Stimulated activated CD4-positive, alpha-beta T cell treated with anti-CD3 and anti-CD28 coated beads, TNF-alpha, amount 100 ng/mL, for 4 hours (primary cell): ENCODE results near the gene RET.

ENCODE experiments used
- DNase-seq, 3 experiments: peaks; one replicate each; pipeline ENCODE4 v3.0.0-alpha.2; 2020; ENCODE audit warnings: low read depth in 3 of 3

RET gene

DNA sequence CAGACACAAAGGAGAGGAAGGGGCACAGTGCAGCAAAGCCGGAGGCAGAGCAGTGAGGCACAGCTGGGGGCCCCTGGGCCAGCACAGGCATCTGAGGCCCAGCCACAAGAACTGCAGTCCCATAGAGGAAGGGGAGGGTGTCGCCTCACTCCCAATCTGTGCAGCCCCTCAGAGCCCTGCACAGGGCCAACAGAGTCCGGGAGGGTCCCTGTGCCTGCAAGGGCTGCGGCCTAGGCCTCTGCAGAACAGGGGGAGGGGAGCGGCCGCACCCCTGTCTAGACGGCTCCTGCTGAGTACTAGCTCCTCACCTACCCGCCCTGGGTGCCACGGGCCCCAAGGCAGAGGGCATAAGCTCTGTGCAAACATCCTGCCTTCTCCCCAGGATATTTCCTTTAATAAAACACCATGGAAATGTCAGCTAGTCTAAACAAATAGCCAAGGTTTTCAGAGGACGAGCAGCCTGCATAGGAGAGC lies 32.4 kb upstream of the RET start:
- DNase-seq: no peak

DNA sequence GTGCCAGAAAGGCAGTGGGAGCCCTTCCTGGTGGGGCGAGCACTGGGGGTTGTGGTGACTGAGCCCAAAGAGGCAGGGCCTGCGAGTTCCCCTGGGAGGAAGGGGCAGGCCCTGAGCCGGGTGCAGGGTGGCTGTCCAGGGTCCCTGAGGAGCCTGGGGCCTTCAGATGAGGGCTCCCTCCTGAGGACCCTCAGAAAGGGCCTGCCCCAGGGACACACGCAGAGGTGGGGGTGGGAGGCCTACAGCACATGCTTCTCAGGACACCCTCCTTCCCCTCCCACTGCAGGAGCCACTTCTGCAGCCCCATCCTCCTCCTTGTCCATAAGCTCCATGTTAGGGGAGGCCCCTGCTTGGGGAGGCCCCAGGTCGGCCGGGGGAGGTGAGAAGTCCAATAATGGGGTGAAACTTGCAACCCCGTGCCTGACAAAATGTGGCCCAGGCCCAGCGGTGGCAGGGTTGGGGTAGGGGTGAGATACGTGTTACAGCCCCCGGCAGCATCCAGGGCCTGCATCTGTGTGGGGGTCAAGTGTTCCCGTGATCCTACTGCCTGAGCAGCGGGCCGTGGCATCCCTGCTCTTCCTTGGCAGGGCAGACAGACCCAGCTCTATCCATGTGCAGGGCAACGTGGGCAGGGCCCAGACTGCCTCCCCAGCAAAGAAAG lies 31.8 kb upstream of the RET start:
- DNase-seq: no peak

DNA sequence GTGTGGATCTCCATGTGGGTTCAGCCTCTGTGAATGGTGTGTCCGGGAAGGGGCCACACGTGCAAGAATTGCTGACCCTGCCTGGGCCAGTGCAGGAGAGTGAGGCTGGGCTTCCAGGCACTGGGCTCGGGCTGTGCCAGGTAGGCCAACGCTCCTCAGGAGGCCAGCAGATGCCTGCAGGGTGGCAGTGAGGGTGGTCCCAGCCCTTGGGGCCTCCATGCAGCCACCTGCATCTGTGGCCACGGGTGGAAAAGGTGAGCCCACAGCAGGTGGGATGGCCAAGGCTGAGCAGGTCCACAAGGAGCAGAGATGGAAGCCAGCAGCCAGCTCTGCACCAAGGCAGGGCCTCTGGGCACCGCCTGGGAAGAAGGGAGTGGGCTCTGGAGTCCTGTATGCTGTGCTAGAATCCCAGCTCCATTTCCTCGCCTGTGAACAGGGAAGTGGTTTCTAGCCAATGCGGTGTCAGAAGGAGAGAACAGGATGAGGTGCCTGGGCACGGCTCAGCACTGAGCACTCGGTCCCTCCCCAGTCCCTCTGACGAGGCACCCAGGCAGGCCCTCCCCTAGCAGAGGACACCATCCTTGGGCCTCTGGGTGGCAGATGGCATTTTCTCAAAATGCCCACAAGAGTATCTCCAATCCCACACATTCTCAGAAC lies 31.1 kb upstream of the RET start:
- DNase-seq: no peak

DNA sequence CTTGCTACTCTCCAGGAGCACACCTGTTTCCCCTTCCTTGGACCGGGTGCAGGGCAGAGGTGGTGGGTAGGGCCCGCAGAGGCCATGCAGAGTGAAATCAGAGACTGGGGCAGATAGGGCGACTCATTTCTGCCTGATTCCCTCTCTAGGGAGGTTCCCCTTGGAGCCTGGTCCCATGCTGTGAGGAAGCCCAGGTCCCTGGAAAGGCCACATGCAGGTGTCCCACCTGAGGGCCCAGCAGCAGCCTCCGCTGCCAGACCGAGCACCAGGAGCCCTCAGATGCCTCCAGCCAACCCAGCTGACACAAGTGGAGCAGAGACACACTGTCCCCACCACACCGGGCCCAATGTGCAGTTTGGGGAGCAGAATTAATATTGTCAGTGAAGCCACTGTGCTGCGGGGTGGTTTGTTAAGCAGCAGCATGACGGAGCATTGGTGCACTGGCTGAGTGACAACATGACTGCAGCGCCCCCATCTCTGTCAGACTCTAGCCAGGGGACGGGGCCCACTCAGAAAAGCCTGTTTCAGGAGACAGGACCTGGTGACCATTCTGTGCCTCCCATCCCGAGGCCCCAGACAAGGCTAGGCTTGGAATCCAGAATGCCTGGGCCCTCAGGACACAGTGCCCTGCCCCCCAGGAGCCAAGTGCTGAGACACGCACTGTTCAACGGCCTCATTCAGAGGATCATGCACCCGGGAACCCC lies 30.4 kb upstream of the RET start:
- no peak for DNase-seq

DNA sequence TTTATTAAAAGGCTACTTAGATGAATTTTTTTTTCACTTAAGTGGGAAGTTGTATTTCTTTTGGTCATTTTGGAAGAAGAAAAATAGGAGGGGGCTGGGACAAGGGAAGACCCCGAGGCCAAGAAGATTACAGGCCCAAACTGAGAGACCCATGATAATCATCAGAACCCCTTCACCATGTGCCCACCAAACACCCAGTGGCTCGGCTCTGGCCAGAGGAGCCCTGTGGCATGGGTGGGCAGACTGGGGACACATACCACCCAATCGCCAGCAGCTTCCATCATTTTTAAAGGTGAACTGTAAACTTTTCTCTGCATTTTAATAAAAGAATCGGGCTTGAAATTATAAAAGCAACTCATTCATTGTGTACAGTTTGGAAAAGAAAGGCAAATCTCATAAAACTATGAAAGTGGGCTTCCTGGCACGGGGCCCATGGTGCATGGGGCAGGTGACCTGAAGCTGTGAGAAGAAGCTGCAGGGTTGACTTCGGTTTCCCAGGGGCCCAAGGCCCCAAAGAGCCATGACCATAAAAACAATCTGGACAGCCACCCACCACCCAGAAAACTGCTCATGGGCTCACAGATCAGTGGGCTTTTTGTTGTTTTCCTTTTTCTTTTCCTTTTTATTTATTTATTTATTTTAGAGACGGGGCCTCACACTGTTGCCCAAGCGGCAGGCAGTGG lies 29.4 kb upstream of the RET start:
- DNase-seq: no peak

DNA sequence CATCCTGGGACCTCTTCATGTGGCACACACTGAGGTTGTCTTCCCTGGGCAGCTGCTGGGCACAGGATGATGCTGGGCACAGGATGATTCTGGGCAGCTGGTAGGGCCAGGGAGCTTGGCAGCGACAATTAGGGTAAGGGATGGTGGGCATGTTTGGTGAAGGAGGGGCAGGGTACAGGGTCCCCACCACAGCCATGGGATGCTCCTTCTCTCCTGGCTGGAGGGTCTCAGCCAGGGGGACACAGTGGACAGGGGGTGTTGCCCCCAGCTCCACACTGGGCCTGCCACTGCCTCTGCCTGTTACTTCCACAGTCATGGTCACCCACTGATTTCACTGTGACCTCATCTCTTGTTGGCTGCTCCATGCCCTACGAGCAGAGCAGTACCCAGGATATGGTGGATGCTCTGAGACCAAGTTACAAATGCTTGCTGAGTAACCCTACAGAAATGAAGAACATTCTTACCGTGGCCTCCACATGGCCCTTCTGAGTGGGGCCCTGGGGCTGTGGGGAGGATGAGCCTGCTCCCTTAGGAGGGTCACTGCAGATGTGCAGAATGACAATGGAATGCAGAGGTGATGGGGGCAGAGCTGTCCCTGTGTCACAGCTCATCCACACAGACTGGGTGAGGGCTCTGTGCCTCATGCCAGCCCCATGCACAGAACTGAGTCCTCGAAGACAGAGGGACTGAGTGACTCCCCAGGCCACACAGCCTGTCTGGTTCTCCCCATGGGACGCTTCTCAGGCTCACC lies 28.4 kb upstream of the RET start:
- DNase-seq: no peak

DNA sequence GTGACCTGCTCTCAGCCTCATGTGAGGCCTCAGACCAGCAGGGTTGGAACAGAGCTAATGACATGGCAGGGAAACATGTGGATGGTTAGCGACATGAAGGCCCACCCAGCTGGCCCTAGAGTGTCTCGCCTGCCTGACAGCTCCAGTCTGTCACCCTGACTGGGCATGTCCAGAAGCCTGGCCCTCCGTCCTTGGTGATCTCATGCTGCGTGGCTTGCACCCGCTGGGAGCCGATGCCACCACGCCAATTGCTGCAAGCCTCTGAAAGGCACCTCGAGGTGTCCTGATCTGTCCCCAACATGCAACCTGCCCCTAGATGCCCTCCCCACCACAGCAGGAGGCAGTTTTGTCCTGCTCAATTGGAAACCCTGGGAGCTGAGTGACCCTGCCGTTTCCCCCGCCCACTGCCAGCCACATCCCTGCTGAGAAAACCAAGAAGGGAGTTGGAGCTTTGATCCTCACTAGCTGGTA lies 27.8 kb upstream of the RET start:
- no peak for DNase-seq

DNA sequence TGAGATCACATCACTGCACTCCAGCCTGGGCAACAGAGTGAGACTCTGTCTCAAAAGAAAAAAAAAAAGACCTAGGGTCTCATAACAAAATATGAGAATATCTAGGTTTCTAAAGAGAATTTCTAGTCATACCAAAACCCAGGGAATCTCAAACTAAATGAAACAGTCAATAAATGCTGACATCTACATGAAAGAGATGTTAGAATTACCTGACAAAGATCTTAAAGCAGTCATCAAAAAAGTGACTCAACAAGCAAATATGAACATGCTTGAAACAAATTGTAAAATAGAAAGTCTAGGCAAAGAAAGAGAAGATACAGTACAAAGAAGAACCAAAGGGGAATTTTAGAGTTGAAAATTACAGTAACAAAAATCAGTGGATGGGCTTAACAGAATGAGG lies 26.9 kb upstream of the RET start:
- no peak for DNase-seq

DNA sequence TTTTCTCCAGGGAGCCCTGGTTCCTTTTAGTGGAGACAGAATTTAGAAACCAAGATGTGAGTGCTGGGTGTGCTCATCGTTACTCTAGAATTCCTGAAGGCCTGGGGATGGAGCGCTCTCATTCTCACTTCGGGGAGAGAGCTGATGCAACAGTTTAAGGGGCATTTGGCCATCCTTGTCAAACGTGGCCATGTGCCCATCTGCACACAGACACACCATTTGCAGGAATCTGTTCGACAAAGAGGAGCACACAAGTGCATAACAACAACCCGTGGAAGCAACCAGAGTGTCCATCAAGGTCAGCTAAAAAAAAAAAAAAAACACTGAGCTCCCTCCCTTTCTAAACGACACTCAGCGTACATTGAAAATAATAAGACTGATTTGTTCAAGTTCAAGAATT lies 23.0 kb upstream of the RET start:
- DNase-seq: no peak

DNA sequence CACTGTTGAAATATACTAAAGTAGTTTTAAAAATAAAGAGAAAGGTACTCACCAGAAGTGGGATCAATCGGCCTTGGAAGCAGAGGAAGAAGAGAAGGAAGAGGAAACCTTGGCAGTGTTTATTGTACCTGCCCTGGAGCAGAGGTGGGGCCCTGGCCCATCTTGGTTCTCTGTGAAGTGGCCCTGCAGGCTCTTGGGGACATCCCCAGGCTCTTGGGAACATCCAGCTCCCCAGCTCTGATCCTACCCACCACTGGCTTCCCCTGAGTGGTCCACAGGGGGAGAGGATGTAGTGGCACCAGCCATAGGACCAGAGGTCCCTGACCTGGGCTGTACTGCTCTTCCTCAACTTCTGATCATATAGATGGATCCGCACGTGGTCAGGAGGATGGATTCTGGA lies 22.3 kb upstream of the RET start:
- DNase-seq: no peak

DNA sequence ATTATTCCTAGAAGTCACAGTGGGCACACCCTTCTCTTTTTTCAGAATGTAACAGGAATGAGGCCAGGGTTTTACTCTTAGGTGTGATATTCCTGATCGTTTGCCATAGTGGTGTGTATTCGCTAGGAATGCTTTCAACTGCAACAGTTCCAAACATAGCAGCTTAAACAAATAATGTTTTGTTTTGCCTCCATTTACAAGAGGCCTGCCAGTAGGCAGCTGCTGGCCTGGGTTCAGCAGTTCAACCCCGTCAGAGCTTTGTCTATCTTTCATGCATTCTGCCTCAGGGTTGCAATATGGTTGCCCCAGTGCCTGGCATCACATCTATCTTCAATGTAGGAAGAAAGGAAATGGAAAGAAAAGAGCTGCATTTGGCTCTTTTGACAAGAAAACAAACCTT lies 21.7 kb upstream of the RET start:
- no peak for DNase-seq

DNA sequence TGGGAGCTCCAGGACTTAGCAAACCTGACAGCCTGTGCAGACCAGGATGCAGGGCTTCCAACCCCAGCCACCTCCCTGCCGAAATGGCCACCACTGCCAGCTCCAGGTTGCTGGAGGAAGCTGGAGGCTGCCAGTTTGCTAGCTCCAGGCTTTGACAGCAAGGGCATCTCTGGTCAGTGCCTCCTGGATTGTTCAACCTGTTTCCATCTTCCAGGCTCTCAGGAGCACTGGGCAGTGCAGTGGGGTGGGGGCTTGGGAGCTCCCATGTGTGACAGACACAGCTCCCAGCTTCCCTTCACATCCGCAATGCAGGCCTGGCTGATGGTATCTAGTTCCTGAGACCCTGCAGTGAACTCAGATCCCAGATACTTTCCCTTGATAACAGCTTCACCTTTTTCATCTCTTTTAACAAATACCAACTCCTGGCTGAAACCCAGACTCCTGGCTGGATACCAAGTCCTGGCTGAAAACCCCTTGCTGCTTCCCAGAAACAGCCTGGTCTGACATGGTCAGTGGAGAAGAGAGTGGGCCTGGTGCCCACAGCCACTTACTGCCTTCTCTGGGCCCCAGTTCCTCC lies 20.8 kb upstream of the RET start:
- DNase-seq: no peak

DNA sequence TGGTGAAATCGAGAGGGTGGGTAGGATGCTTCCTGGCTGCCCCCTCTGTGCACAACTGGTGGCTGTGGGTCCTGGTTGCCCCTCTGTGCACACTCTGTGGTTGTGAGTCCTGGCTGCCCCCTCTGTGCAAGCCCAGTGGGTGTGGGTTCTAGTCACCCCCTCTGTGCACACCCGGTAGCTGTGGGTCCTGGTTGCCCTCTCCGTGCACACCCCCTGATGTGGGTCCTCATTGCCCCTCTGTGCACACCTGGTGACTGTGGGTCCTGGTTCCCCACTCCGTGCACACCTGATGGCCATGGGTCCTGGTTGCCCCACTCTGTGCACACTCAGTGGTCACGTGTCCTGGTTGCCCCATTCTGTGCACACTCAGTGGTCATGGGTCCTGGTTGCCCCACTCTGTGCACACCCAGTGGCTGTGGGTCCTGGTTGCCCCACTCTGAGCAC lies 20.3 kb upstream of the RET start:
- no peak for DNase-seq

DNA sequence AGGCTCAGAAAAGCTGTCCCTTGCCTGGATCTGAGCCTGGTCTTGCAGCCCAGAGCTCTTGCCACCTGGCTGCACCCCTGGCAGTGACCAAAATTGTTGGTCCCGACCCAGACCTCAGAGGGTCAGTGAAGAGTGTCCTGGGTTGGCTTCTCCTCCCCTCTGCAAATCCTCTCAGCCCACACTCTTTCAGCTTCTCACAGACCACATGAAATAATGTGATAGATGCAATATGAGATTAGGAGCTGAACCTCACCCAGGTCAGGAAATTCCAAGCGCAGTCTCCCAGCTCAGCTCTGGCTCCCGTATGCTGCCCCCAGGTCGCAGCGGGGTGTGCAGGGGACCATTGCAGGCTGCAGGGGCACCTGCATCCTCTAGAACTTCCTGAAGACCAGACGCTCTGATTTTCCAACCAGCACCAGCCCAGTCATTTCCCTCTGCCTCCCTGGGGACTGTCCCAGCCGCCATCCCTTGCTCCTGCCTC lies 19.6 kb upstream of the RET start:
- no peak for DNase-seq

DNA sequence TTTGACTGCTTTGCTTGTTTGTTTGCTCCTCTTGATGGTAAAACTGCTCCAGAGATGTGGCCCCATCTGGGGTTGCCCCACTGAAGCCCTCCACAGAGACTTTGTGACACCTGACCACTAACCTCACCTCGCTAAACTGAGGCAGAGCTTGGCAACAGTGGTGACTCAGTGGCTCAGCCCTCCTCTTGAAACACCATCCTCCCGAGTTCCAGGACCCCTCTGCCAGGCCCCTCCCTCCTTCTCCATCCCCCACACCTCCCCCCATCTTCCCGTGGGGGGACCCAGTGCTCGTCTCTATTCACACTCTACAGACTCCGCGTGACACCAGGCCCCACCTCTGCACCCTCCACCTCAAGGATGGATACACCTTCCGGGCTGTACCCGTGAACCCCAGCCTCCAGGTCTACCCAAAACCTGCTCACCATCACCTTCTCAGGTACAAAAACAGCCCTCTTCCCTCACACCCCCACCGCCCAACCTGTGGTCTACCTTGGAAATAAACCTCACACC lies 19.0 kb upstream of the RET start:
- no peak for DNase-seq

DNA sequence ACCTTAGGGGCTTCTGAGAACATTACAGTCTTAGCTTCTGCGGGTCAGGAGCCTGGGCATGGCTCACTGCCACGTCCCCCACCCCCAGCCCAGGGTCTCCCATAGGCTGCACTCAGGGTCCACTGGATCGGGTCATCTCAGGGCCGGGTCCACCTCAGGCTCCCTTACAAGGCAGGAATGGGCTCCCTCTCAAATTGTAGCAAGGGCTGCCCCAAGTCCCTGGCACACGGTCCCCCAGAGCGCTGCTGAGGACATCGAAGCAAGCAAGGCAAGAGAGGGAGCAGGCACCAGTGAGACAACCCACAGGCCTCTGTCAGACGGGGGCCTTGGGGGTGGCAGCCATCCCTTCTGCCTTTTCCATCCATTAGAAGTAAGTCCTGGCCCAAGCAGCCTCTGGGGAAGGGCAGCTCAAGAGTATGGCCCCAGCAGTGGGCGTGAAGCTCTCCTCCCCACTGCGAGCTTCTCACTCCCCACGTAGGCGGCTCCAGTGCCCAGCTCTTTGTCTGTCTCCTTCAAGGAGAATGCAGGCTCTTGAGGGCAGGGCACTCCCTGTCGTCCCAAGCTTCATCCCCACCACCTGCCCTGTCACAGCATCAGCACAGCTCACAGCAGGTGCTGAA lies 18.0 kb upstream of the RET start:
- DNase-seq: no peak

DNA sequence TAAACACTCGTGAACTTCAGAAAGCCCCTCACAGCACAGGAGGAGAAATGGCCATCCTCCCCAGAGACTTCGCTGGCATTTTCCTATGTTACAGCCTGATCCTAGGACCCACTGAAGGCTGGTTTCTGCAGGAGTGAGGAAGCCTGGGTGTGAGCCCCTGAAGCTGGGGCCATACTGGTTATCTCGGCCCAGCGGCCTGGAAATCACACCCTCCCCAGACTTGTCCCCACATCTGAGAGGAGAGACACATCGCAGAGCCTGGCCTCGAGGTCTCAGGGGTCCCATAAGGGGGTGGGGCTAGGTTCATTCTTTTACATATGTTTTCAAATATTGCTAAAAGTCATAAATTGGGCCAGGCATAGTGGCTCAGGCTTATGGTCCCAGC lies 17.5 kb upstream of the RET start:
- DNase-seq: no peak

DNA sequence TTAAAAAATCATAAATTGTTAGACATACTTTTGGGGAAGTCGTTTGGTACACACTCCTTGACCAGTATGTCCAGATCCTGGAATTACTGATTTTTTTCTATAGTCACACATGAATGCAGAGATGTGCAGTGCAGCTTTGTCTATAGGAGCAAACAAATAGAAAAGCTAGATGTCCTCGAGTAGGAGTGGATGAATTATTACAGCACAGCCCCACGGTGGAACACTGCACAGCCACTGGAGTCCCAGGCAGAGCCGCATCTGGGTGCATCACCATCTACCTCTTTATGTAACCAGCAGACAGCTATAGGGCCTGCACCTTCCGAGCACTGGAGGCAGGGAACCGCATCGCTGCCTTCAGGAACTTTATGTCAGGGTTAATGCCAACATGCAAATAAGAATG lies 17.0 kb upstream of the RET start:
- no peak for DNase-seq

DNA sequence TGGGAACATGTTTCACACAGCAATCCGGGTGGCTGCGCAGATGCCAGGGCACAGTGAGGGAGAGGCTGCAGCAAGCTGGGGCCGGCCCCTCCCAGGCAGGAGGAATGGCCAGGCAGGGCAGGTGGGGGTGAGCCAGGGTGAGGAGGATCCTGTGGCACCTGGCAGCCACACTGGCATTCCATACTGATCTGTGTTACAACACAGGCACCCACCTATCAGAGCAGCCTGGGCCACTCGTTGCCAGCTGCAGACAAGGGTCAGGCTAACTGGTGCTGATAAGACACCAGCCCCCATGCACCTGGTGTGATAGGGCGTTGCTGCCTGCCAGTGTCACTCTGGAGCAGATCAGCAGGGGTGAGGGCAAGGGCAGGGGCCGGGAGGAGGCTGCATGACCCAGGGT lies 16.6 kb upstream of the RET start:
- DNase-seq: no peak

DNA sequence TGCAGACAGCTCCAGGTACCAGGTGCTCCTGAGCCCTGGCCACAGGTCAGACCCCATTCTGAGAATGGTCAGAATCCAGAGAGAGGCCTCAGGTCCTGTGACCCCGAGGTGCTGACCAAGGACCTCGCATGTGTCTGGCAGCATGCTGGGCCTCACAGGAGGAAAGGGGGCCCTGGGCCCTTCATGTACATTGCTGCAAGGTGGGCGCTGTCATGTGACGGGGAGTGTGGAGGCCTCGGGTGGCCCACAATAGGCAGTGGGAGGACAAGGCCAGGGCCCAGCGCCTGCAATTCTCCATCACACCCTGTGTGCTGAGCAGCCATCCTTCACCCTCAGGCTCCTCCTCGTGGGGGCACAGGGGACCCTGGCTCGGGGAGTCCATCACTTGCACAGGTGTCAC lies 15.5 kb upstream of the RET start:
- DNase-seq: no peak

DNA sequence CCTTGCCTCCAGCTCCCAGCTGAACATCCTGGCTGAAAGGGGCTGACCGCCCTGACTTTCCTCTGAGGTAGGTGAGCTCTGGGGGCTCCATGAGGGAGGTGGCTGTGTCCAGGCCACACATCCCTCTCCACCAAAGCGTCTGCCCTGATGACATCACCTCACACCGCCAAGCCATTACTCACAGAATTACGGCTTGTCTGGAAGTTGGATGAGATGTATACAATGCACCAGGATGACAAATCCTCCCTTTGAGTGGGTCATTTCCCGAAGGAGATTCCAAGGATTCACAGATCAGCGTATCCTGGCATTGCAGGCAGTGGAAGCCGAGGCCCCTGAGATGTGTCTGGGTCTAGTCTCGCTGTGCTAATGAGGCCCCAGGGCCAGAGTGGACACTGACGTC lies 15.1 kb upstream of the RET start:
- no peak for DNase-seq
